Thyroid gland (tissue), 4 donors: ENCODE measurements around the gene PGP.

Experiments used
- POLR2A ChIP-seq, 2 donors: fragments of 450-650 bp; IDR thresholded peaks; one replicate each; pipeline ENCODE4 v1.6.1; 2017; ENCODE audit warnings: antibody characterized with exemption in 2 of 2, mild to moderate bottlenecking in 2 of 2, moderate library complexity in 1 of 2
- TF ChIP-seq, protein P1 (sequence below), 6 experiments: fragments of 200-600 bp in 3 of 6; fragments of 450-650 bp in 3 of 6; sonication (generic) in 3 of 6; IDR thresholded peaks; one replicate each; pipeline ENCODE4 v1.5.1; 2016 to 2019; ENCODE audit warnings: antibody characterized with exemption in 6 of 6, mild to moderate bottlenecking in 2 of 6, inconsistent platforms in 1 of 6, moderate library complexity in 1 of 6

DNA sequence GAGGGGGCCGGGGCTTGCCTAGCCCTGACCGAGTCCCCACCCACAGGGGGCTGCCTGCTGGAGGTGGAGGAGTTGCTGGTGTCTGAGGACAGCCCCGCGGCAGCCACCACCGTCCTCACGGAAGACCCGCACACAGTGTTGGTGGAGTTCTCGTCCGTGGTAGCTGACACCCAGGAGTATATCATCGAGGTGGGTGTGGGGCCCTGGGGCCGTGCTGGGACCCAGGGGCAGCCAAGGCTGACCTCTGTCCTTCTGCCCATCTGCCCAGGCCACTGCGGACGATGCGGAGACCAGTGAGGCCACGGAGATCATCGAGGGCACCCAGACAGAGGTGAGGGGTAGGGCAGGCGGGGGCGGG, 20.2 kb upstream of the PGP start:
- no peak for TF ChIP-seq POLR2A (IDR thresholded peaks at IDR 0.05)
- TF ChIP-seq, protein P1, sequence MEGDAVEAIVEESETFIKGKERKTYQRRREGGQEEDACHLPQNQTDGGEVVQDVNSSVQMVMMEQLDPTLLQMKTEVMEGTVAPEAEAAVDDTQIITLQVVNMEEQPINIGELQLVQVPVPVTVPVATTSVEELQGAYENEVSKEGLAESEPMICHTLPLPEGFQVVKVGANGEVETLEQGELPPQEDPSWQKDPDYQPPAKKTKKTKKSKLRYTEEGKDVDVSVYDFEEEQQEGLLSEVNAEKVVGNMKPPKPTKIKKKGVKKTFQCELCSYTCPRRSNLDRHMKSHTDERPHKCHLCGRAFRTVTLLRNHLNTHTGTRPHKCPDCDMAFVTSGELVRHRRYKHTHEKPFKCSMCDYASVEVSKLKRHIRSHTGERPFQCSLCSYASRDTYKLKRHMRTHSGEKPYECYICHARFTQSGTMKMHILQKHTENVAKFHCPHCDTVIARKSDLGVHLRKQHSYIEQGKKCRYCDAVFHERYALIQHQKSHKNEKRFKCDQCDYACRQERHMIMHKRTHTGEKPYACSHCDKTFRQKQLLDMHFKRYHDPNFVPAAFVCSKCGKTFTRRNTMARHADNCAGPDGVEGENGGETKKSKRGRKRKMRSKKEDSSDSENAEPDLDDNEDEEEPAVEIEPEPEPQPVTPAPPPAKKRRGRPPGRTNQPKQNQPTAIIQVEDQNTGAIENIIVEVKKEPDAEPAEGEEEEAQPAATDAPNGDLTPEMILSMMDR (IDR thresholded peaks at IDR 0.05), result no peak
